Esophagus squamous epithelium (tissue), 4 donors: ENCODE results near the gene MTM1.

Experiments used
- POLR2A ChIP-seq, 4 donors: fragments of 450-650 bp; IDR thresholded peaks; one replicate each; pipeline ENCODE4 v1.6.1; 2017; ENCODE audit warnings: antibody characterized with exemption in 4 of 4, mild to moderate bottlenecking in 4 of 4, moderate library complexity in 3 of 4
- TF ChIP-seq, protein P1 (sequence below), 6 experiments: fragments of 450-650 bp in 4 of 6; fragments of 200-600 bp in 2 of 6; sonication (generic) in 2 of 6; IDR thresholded peaks; one replicate each; pipeline ENCODE4 v1.5.1; 2016 to 2019; ENCODE audit warnings: antibody characterized with exemption in 6 of 6, mild to moderate bottlenecking in 4 of 6, moderate library complexity in 4 of 6

DNA sequence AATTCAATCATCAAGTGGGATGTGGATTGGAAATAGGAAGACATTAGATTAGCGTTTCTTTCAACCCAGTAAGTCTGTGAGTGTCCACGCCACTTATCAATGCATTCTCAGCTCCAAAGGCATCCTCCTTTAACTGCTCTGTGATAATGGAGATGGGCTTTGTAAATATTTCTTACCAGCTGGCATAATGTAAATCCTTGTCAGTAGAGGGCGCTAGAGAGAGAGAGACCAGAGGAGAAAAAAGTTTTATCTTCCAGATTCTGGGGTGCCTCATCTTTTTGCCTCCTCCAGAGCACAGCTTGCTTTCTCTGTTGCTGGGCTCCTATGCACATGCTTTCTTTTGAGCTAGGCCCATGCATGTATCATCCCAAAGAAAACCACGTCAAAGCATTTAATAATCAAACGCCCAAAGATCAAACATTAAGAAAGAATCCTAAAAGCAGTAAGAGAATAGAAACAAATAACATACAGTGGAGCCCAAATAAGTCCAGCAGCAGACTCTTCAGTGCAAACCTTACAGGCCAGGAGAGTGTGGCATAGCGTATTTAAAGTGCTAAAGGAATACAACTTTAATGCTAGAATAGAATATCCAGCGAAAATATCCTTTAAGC, 115.2 kb downstream of the MTM1 start:
- TF ChIP-seq, protein P1, sequence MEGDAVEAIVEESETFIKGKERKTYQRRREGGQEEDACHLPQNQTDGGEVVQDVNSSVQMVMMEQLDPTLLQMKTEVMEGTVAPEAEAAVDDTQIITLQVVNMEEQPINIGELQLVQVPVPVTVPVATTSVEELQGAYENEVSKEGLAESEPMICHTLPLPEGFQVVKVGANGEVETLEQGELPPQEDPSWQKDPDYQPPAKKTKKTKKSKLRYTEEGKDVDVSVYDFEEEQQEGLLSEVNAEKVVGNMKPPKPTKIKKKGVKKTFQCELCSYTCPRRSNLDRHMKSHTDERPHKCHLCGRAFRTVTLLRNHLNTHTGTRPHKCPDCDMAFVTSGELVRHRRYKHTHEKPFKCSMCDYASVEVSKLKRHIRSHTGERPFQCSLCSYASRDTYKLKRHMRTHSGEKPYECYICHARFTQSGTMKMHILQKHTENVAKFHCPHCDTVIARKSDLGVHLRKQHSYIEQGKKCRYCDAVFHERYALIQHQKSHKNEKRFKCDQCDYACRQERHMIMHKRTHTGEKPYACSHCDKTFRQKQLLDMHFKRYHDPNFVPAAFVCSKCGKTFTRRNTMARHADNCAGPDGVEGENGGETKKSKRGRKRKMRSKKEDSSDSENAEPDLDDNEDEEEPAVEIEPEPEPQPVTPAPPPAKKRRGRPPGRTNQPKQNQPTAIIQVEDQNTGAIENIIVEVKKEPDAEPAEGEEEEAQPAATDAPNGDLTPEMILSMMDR (IDR thresholded peaks at IDR 0.05), result peak in 4 of 6 experiments; percentile 43 to 59 (median 52)
- no peak for TF ChIP-seq POLR2A (IDR thresholded peaks at IDR 0.05)
